Activated T-helper 2 cell treated with anti-CD3 and anti-CD28 coated beads, Interferon-gamma antibody, Interleukin-2, Interleukin-4, amounts not matched to agents 10 μg/mL and 5 μg/mL and 100 μg/mL, durations not matched to agents 14 hours and 24 hours and 36 hours (primary cell): ENCODE data around the gene BICDL2. TPM values are rescaled to one million over a fixed set of nuclear protein-coding genes. Genes with fewer than 3 reads are reported as not detected.
A peak's percentile ranks its signal among the peaks of the same experiment; 100 is the strongest.

Experiments
- DNase-seq: peaks from one replicate; pipeline ENCODE4 v3.0.0; 2021; ENCODE audit warnings: low spot score
- H3K27ac Mint-ChIP-seq: one replicate; pipeline ENCODE4 v1.8.0; 2021; ENCODE audit warnings: mixed read lengths
- H3K27me3 Mint-ChIP-seq: one replicate; pipeline ENCODE4 v1.8.0; 2021; ENCODE audit warnings: low read depth, mixed read lengths
- H3K36me3 Mint-ChIP-seq: one replicate; pipeline ENCODE4 v1.8.0; 2021; ENCODE audit warnings: low read depth, mixed read lengths
- H3K4me1 Mint-ChIP-seq: one replicate; pipeline ENCODE4 v1.8.0; 2021; ENCODE audit warnings: low read depth, mixed read lengths
- H3K4me3 Mint-ChIP-seq: one replicate; pipeline ENCODE4 v1.8.0; 2021; ENCODE audit warnings: low read depth, mild to moderate bottlenecking, moderate library complexity, mixed read lengths
- H3K9me3 Mint-ChIP-seq: one replicate; pipeline ENCODE4 v1.8.0; 2021; ENCODE audit warnings: mixed read lengths
- intact Hi-C: fragments of 100-400 bp; cut with micrococcal nuclease; formaldehyde crosslinking; loops from one replicate; pipeline ENCODE4 v1.15.1; 2023
- total RNA-seq: library from RNA; stranded (reverse); gene quantifications from 2 replicates; pipeline ENCODE4 v1.2.3, GENCODE V29; 2022

Gene BICDL2
- total RNA-seq, 1 donor from 2014 or later: 0.84 TPM

- Mint-ChIP-seq H3K4me1 (peaks cover 61% of the 10 kb centered on the region), H3K9me3 (no peaks in the 10 kb centered on the region), H3K36me3 (peaks cover 39% of the 10 kb centered on the region), H3K27ac (no peak overlapping the region), H3K27me3 (peaks cover 2% of the 10 kb centered on the region), H3K4me3 (no peak overlapping the region)
- no peak for DNase-seq
- intact Hi-C loops: loop anchor here (10.0 kb wide), 1 partner anchor 454 kb away; the partner anchor contains the start of gene CLUAP1
Observed at GRCh38 chr16:3051009-3051408, 14.3 kb upstream of the BICDL2 start.

GRCh38 chr16:3050487-3050886, 13.7 kb upstream of the BICDL2 start:
- H3K27me3 Mint-ChIP-seq: peaks cover 3% of the 10 kb centered on the region
- H3K27ac Mint-ChIP-seq: peak overlapping the region; percentile 26
- peaks cover 57% of the 10 kb centered on the region for H3K4me1 Mint-ChIP-seq
- no peak for DNase-seq
- H3K9me3 Mint-ChIP-seq: no peaks in the 10 kb centered on the region
- peaks cover 35% of the 10 kb centered on the region for H3K36me3 Mint-ChIP-seq
- no peak overlapping the region for H3K4me3 Mint-ChIP-seq
- intact Hi-C loops: loop anchor here (10.0 kb wide), 1 partner anchor 454 kb away; the partner anchor contains the start of gene CLUAP1

GRCh38 chr16:3049921-3050481, 13.3 kb upstream of the BICDL2 start:
- Mint-ChIP-seq H3K4me3 (no peak overlapping the region), H3K27me3 (peaks cover 7% of the 10 kb centered on the region), H3K36me3 (peaks cover 31% of the 10 kb centered on the region), H3K27ac (peak overlapping the region; percentile 26), H3K4me1 (peaks cover 56% of the 10 kb centered on the region), H3K9me3 (no peaks in the 10 kb centered on the region)
- intact Hi-C loops: loop anchor here (5.0 to 10.0 kb wide), 2 partner anchors 117 to 455 kb away; partner anchors contain the start of gene CLUAP1
- DNase-seq: no peak

- no peak for DNase-seq
- intact Hi-C loops: loop anchor here (5.0 kb wide), 1 partner anchor 120 kb away; no protein-coding TSS in a partner anchor
- H3K4me1 Mint-ChIP-seq: peaks cover 44% of the 10 kb centered on the region
- H3K4me3 Mint-ChIP-seq: peak overlapping the region; percentile 65
- peak overlapping the region; percentile 12 for H3K27ac Mint-ChIP-seq
- H3K27me3 Mint-ChIP-seq: peaks cover 20% of the 10 kb centered on the region
- H3K9me3 Mint-ChIP-seq: no peaks in the 10 kb centered on the region
- peaks cover 15% of the 10 kb centered on the region for H3K36me3 Mint-ChIP-seq
Observed at GRCh38 chr16:3047387-3047720, 10.6 kb upstream of the BICDL2 start.

- peak overlapping the region; percentile 58 for H3K27ac Mint-ChIP-seq
- peaks cover 40% of the 10 kb centered on the region for H3K4me1 Mint-ChIP-seq
- intact Hi-C loops: loop anchor here (5.0 kb wide), 1 partner anchor 120 kb away; no protein-coding TSS in a partner anchor
- H3K9me3 Mint-ChIP-seq: no peaks in the 10 kb centered on the region
- no peak for DNase-seq
- H3K27me3 Mint-ChIP-seq: peaks cover 20% of the 10 kb centered on the region
- peak overlapping the region; percentile 65 for H3K4me3 Mint-ChIP-seq
- H3K36me3 Mint-ChIP-seq: peaks cover 11% of the 10 kb centered on the region
Observed at GRCh38 chr16:3046641-3047386, 10.1 kb upstream of the BICDL2 start.

- no peak for DNase-seq
- Mint-ChIP-seq H3K27ac (peak within 1 kb of the TSS; percentile 58), H3K36me3 (peaks cover 5% of the 10 kb centered on the region), H3K9me3 (no peaks in the 10 kb centered on the region), H3K27me3 (peaks cover 23% of the 10 kb centered on the region), H3K4me3 (peak within 1 kb of the TSS; percentile 81), H3K4me1 (peaks cover 33% of the 10 kb centered on the region)
- intact Hi-C loops: loop anchor here (2.0 to 5.0 kb wide), 2 partner anchors 15 to 121 kb away; no protein-coding TSS in a partner anchor
Observed at GRCh38 chr16:3045758-3046640, 9.3 kb upstream of the BICDL2 start, which contains the start of gene MMP25. Gene MMP25 (plus strand): TSS chr16:3046561. CDS start chr16:3046918, 357 bp downstream.

GRCh38 chr16:3044708-3045107, 8.0 kb upstream of the BICDL2 start:
- Mint-ChIP-seq H3K27me3 (peaks cover 31% of the 10 kb centered on the region), H3K27ac (peak overlapping the region; percentile 44)
- intact Hi-C loops: loop anchor here (2.0 to 5.0 kb wide), 2 partner anchors 14 to 123 kb away; no protein-coding TSS in a partner anchor

GRCh38 chr16:3042376-3042775, 5.6 kb upstream of the BICDL2 start:
- no peaks in the 10 kb centered on the region for H3K9me3 Mint-ChIP-seq
- H3K27me3 Mint-ChIP-seq: peaks cover 48% of the 10 kb centered on the region
- intact Hi-C loops: no loop called here
- peaks cover 3% of the 10 kb centered on the region for H3K36me3 Mint-ChIP-seq
- H3K4me3 Mint-ChIP-seq: no peak overlapping the region
- peaks cover 7% of the 10 kb centered on the region for H3K4me1 Mint-ChIP-seq
- no peak overlapping the region for H3K27ac Mint-ChIP-seq
- DNase-seq: no peak

More at GRCh38 chr16:3044708-3045107, 8.0 kb upstream of the BICDL2 start:
- Mint-ChIP-seq H3K36me3 (peaks cover 3% of the 10 kb centered on the region), H3K4me3 (peak overlapping the region; percentile 81), H3K4me1 (peaks cover 23% of the 10 kb centered on the region), H3K9me3 (no peaks in the 10 kb centered on the region)
- DNase-seq: no peak

GRCh38 chr16:3038896-3039295, 2.2 kb upstream of the BICDL2 start:
- Mint-ChIP-seq H3K27ac (no peak overlapping the region), H3K27me3 (peaks cover 57% of the 10 kb centered on the region), H3K36me3 (no peaks in the 10 kb centered on the region), H3K9me3 (no peaks in the 10 kb centered on the region), H3K4me1 (peaks cover under 1% of the 10 kb centered on the region), H3K4me3 (no peak overlapping the region)
- intact Hi-C loops: no loop called here
- no peak for DNase-seq

GRCh38 chr16:3038256-3038655, 1.5 kb upstream of the BICDL2 start:
- H3K4me1 Mint-ChIP-seq: peaks cover 2% of the 10 kb centered on the region
- H3K27ac Mint-ChIP-seq: no peak overlapping the region
- peaks cover 59% of the 10 kb centered on the region for H3K27me3 Mint-ChIP-seq
- intact Hi-C loops: no loop called here
- H3K4me3 Mint-ChIP-seq: no peak overlapping the region
- H3K9me3 Mint-ChIP-seq: no peaks in the 10 kb centered on the region
- H3K36me3 Mint-ChIP-seq: no peaks in the 10 kb centered on the region
- DNase-seq: no peak

GRCh38 chr16:3035972-3036725, 595 bp downstream of the BICDL2 start:
- Mint-ChIP-seq H3K4me1 (peaks cover 5% of the 10 kb centered on the region), H3K27me3 (peaks cover 68% of the 10 kb centered on the region), H3K36me3 (no peaks in the 10 kb centered on the region), H3K4me3 (no peak overlapping the region), H3K27ac (no peak overlapping the region), H3K9me3 (no peaks in the 10 kb centered on the region)
- no peak for DNase-seq
- intact Hi-C loops: no loop called here
